Stimulated activated CD4-positive, alpha-beta T cell treated with anti-CD3 and anti-CD28 coated beads, Interleukin-2, amount 100 ng/mL, for 4 hours (primary cell): Measurements from ENCODE around the gene ETS1.

Experiments used
- DNase-seq: peaks from one replicate; pipeline ENCODE4 v3.0.0-alpha.2; 2020; ENCODE audit warnings: low read depth

Gene ETS1, protein sequence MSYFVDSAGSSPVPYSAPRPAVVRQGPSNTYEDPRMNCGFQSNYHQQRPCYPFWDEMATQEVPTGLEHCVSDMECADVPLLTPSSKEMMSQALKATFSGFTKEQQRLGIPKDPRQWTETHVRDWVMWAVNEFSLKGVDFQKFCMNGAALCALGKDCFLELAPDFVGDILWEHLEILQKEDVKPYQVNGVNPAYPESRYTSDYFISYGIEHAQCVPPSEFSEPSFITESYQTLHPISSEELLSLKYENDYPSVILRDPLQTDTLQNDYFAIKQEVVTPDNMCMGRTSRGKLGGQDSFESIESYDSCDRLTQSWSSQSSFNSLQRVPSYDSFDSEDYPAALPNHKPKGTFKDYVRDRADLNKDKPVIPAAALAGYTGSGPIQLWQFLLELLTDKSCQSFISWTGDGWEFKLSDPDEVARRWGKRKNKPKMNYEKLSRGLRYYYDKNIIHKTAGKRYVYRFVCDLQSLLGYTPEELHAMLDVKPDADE

DNA sequence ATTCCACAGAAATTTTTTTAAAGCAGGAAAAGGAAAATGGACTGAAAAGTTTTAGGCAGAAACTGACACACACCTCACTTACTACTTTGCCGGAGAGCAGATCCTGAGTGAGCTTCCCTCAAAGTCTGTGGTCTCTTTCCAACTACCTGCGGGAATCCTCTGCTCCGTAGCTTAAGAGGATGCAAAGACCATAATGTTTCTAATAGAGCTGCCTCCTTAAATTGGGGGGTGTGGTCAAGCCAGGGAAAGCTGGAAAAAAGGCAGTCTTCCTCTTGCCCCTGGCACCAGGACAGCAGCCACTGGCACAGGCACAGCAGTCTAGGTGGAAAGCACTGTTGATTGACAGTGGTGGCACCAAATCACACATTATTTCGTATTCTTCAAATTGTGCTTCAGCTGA, at the start of gene ETS1:
TSS of gene ETS1 (minus strand) at position 144 of the 400 bp plus-strand sequence. CDS start 14,428 bp downstream, outside the sequence.
- no peak for DNase-seq

DNA sequence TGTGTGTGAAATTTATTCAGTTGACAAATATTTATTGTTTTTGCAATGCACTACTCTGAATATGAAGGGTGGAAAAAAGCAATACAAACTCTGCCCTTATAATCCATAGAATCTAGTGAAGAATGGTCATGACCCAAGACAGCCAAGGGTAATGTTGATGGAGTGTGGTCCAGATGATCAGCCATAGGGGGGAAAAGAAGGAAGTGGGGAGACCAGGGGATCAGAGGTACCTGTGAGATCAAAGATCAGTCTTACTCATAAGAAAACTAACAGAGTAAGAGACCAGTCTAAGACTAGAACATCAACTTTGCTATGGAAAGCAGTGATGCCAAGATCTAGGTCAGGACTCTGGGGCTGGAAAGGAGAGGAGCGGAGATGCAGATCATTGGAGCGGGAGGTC, 47.0 kb upstream of the ETS1 start:
- DNase-seq = no peak

DNA sequence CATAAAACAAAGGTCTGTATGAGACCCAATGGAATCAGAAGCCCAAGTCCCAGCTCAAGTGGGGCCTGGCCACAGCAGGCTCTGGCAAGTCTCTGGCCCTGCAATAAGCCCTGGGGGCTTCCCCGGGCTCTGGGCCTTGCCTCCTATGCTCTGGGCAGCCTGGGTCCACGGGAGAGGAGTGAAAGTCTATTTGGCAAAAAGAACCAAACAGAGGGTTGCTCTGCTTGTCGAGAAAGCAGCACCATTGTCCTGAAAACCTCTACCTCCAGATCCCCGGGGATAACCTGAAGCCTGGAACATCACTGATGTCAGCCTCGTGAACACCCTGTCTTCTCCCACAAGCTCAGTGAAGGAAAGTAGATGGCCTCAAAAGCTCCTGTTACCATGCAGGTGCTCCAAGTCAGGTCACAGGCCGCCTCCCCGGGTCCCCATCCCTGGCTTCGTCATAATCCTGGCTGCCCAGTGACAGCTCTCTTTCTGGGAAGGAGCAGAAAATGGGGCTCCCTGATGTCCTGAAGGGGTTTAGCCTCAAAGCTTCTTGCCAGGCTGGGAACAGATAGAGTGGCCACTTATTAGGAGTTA, 46.1 kb upstream of the ETS1 start:
- DNase-seq = no peak

DNA sequence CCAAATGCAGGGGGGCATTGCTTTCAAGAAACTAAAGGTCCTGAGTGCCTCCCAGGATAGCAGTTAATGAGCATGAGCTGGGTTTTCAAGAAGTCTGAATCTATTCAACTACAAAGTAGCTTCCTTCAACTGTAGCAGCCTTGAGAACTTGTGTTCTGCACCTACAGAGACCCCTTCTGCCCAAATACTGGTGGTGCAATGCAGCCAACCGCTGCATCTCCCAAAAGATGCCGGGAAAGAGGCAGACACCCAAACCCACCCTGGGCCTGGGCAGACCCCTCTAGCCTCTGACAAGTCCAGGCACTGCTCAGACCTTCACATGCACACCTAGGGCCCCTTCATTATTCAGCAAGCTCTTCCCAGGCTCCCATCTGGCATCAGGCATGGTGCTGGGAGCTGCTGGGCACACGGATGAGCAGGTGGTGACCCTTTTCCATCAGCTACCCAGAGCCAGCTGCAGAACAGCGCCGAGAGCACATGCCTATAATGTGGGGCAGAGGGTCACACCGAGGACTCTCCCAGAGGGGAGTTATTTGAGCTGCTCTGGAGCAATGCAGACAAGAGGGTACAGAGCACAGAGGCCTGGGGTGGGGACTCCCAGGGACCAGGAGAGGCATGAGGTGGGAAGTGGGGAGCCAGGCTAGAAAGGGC, 44.9 kb upstream of the ETS1 start:
- DNase-seq = no peak

DNA sequence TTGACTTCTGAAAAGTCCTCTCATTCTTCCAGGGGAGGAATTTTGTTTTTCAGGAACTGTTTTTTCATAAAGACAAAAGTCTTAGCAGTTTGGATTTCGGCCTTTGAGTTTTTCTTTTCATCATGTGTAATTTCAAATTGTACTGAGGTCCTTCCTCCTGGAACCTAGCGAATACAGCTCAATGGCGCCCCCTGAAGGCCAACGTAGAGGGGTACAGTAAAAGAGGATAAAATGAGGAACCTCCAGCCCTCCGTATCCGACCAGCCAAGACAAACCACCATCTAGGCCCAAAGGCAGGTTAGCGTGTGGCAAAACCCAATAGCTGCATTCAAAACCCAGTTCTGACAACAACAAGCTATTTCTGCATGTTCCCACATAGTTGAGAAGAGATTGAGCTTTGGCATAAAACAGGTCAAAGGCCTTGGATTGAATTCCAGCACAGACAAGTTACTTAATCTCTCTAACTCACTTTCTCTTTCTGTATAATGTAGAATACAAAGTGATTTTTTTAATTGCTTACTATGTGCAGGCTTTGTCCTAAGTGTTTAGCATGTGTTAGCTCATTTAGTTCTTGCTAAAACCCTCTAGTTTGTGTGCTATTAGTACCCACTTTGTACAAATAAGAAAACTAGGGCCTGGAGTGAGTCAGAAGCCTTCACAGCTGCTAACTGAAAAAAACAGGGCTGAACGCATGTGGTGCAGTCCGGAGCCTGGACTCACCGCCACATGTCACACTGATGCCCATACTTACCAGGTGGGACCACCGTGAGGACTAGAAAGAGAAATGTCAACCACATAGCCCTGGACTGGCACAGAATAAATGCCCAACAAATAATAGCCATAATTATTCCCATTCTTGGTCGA, 43.2 kb upstream of the ETS1 start:
- peak; percentile 84 for DNase-seq

DNA sequence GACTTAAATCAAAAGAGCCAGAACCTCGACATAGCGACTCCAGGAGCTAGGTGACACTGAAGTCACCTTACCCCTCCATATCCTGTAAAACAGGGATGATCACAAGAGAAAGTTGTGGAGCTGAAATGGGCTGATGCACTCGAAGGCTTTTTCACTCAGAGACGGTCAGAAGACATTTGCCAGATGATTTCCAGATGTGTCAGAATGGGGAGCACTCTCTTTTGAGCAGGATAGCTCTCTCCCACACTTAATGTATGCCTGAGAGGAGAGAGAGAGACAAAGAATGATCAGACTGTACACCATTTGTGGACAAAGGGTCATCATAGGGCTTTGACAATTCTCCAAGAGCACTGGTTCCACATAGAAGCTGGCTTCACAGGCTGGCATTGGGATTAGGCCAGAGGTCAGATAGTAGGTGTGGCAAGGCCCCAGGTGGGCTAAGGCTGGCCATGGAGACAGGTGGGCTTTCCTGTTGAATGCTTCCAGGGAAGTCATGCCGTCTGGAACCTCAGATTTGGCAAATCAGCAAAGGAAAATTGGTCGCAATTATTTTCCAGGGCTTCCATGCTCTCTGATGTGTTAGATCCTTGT, 42.3 kb upstream of the ETS1 start:
- DNase-seq = no peak

DNA sequence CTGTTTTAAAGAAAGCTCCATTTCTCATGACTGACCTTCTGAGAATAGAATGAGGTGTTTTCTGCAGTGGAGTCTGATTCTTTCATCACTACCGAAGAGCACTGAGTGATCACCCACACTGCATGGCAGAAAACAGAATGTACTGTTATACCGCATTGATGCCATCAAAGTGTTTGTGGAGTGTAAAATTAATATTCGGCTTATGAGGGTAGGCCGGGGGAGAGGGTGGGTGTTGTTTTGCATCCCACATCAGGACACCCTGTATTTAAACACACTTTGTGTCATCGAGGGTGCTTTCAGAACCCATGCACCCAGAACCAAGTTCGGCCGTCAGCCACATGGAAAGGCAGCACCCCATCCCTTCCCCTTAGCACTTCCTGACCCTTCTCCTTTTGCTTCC, 41.3 kb upstream of the ETS1 start:
- no peak for DNase-seq

DNA sequence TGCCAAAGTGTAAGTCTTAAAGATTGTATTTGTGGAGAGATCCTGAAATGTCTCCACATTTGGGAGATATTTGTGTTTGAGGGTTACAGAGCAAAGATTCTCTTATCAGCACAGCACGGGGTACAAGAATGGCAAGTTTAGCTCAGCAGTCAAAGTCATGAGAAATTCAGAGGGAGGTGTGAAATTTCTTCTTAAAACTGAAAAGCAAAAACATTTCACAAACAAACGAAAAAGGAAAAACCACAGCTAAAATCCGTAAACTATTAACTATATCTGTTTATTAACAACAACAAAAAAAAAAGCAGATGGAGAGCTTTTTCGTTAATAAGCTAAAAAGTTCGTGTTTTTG, 40.9 kb upstream of the ETS1 start:
- no peak for DNase-seq

DNA sequence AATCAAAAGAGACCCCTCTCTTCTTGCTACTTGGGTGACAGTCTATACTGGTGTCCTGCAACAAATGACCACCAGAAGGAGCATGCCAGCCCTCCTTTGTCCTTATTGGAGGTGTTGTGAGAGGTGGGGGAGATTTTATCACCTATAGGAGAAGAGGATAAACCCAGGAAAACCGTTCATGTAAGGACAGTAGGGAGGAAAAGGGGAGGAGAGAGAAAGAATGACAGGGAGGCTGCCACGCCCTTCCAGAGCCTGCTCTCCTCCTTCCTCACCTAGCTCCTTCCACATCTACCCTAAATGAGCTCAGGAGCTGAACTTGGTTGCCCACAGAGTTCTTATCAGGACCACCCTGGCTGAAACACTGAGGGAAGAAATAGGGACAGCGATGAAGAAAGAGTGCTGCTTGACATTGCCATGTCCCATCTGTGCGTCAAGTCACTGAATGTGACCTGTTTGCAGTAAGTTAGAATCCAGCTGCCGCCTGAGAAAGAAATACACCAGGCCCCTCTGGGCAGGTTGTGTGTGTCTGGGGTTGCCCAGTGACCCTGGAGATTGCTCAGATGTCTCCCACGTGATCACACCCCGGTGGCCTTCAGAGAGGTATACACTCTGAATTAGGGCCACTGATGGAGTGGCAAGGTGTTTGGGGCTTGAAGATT, 40.4 kb upstream of the ETS1 start:
- no peak for DNase-seq

DNA sequence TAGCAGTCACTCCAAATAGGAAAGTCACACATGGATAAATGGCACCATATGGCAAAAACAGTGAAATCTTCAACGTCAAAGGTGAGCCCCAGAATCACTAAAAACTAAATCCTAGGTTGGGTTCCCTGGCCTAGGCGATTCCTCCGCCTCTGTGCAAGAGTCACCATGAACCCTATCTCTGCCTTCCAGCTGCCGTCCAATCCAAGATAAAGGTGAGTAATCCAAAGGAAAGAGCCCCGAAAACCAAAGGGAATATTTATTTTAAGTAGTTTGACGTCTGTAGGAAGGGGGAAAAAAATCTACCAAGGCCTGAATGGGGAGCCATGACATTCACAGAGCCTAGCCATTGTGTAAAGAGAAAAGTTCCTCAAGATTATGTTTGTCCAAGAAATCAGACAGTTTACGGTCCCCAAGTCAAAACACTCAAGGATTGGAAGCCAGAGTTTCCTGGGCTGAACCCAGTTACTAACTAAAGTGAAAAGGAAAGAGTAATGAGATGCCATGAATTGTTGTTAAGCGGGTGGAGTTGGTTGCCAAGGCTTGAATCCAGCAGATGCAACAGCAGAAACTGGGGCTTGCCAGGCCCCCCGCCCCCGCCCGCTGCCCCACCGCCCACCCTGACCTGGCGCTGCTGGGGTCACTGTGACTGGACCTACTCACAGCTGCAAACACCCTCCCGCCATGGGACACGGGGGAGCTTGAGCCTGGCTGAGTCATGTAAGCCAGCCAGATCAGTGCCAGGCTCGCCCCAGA, 39.7 kb upstream of the ETS1 start:
- no peak for DNase-seq

DNA sequence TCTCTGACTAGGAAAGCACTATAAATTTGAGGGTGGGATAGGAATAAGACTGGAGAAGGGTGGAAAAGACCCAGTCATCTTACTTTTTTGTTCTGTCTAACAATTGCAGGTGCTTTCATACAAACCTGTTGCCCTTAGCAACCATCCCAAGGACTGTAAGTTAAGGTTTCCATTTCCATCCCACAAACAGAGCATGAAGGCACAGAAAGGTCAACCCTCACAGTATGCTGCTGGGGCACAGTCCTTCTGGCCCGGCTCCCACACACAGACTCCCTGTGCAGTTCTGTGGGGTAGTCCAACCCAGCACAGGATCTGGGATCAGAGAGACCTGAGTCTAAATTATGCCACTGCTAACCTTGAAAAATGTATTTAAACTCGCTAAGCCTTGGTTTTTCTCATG, 38.4 kb upstream of the ETS1 start:
- no peak for DNase-seq

DNA sequence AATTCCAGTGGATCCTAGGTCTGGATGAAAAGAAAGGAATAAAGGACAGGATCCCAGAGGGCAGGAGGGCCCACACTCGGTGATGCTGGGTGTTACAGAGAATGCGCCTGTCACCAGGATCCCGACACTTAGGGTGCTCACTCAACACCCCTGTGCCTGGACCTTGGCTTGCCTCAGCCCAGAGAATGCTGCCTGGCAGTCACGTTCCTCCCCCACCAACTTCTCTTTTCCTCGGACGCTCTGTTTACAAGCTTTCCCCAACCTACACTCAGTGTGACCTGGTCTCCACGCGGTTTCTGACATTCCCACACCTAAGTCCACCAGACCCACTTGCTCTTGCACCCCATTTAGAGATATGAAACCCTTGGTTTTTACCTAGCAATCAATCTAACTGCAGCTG, 38.0 kb upstream of the ETS1 start:
- DNase-seq = no peak

DNA sequence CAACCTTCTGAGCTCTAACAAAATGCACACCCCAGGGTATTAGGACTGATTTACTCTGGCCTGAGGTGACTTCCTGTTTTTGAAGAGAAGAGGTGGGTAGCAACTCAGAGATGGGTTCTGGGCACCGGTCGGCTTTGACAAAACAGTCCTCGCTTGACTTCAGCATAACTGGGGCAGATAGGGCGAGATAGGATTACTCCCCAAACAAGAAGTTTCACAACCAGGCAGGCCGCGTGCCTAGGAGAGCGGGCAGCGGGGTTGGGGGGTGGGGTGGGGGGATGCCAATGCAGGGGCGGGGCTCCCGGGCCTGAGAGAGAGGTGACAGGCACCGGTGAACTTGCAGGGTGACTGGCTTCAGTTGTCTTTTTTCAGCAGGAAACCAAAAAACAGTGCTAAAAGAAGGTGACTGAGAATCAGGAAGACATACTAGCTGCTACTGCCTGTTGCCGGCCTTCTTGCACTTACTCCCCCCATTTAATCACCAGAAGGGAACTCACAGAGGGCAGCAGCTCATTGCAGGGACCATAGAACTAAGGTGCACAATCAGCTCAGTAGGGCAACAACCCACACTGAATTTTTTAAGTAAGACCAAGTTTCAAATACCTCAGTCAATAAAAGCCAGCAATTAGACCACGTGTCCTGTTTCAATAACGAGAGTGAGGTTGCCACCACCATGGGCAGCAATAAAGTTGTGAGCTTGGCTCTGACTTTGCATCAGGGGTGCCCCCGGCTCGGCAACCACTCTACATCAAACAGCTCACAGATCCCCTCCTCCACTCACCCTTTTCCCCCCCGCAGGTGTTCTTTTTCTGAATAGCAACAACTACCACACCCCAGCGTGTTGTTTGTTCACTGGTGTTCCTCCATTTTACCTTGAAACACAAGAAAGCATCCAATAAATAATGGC, 37.2 kb upstream of the ETS1 start:
- DNase-seq = no peak

DNA sequence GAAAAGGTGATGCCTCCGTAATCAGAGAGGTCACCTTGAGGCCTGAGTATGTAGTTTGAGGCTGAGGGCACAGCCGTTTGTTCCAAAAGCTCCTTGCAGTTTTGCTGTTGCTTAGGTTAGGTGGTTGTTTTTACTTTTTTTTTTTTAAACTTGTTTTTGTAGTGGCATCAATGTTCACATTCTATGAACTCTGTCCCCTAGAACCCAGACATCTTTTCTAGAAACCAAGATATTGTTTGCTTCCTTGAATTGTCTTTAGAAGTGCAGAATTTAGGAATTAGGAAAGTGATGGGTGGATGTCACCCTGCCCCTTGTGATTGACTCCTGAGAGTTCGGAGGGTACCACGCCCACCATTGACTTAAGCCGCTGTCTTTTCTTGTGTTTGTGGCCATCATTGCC, 35.7 kb upstream of the ETS1 start:
- DNase-seq = no peak

DNA sequence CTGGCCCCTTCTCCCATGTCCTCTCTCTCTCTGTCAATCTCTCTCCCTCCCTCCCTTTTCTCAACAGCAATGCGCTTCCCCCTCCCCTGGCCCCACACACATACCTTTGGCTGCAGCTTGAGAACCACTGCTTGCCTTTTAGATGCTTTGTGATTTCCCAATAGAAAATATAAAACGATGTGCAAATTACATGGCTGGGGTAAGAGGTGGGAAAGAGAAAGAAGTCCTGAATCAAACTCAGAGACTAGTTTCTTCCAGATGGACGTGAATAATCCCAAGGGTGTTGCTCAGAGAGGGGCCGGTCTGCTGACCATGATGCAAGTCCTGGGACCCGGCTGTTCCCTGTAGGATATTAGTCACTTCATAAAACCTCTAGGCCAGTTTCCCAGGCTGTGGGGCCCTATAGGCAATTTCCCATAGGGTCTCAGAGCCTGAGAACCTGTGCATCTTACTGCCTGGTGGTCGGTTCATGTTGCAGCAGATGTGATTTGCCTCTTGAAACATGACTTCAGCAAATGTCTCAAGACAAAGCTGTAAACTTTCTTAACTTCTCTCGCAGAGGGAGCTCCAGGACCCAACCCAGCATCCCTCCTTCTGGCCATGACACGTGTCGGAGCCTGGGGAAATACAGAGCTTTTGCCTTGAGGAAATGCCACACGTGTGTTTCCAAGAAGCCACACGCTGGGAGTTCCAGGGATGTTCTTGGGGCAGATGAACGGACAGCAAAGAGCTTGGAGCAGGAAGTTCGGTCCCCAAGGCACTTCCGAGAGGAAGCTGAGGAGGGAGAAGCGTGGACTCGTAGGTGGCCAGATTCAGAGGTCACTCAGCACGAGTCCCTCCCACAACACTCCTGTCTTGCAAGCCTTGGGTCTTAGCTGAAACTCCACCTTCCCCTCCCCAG, 34.5 kb upstream of the ETS1 start:
- DNase-seq = no peak

DNA sequence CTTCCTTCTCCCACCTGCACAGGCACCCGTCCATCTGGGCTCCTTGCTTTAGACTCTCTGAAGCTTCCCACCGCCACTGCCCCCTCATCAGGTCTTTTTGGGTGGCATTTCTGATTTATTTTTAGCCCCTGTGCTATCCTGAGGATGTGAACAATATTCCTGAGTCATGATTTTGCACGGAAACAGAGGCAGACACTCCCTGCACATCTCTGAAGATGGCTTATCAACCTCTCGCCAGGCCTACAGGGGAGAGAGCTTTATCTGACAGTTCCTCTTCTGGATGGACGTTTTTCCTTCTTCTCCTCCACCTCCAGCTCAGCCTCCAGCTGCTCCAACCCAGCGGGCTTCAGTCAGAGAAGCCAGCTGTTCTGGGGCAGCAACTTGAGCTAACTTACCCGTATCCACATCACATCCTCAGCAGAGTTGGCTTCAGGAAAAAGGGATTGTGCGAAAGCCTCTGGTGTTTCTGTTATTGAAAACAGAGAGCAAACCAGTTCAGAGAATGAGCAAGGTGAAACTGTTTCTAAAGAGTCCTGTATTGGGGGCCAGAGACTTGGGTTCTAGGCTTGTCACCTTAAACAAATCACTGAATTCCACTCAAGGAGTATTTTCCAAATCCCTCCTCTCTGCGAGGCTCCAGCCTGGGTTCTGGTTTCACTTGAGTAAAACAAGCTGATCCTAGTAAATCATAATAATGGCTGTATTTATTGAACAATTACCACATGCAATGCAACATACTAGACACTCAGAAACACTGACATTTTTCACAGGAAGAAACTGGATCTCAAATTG, 33.1 kb upstream of the ETS1 start:
- no peak for DNase-seq

DNA sequence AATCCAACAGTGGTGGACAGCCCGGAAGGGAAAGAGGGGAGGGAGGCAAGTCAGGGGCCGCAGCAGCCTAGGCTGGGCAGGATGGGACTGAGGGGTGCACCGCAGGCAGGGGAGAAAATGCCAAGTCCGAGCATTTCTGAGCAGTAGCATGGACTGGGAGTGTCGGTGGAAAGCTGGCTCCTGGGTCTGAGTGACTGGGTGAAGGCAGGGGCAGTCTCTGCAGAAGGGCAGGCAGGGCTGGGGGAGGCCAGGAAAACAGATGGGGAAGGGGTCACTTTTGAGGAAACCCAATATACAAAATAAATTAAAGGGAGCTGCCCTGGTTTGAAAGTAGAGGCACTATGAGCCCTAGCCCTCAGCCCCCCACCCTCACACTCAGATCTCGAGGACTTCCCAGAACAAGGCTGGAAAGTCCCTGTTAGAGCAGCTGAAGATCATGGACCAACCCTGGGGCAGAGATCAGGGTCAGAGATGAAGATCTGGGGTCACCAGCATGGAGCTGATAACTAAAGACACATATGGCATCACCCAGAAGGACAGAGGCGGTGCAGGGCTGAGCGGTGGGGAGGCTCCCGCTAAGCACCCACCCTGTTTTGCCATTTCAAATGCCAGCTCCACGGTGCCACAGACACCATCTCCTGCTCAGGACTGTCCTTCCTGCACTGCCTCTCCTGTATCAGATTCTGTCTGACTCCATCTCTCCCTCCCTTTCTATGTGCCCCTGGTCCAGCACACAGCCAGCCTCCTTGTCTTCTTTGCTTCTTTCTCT, 32.4 kb upstream of the ETS1 start:
- no peak for DNase-seq
